ENCODE data around the gene ENOX1.

GRCh38 chr13:43266936-43267615, 519.7 kb downstream of the ENOX1 start:
- TF ChIP-seq RELA (CRISPR knock-in tag; IDR thresholded peaks at IDR 0.05; ENCODE audit: borderline replicate concordance) (no peak), STAT6 (CRISPR knock-in tag; conservative IDR thresholded peaks at IDR 0.05; ENCODE audit: low read depth) (no peak), ELF4 (CRISPR knock-in tag; IDR thresholded peaks at IDR 0.05; ENCODE audit: low read depth) (no peak), FOXP4 (CRISPR knock-in tag; IDR thresholded peaks at IDR 0.05) (no peak), CREM (CRISPR knock-in tag; IDR thresholded peaks at IDR 0.05) (no peak), MYBL2 (CRISPR knock-in tag; IDR thresholded peaks at IDR 0.05) (no peak), EMX1 (CRISPR knock-in tag; IDR thresholded peaks at IDR 0.05) (no peak), ZNF121 (CRISPR knock-in tag; IDR thresholded peaks at IDR 0.05) (no peak), ZNF423 (CRISPR knock-in tag; IDR thresholded peaks at IDR 0.05) (no peak)
- TF ChIP-seq, protein P1, sequence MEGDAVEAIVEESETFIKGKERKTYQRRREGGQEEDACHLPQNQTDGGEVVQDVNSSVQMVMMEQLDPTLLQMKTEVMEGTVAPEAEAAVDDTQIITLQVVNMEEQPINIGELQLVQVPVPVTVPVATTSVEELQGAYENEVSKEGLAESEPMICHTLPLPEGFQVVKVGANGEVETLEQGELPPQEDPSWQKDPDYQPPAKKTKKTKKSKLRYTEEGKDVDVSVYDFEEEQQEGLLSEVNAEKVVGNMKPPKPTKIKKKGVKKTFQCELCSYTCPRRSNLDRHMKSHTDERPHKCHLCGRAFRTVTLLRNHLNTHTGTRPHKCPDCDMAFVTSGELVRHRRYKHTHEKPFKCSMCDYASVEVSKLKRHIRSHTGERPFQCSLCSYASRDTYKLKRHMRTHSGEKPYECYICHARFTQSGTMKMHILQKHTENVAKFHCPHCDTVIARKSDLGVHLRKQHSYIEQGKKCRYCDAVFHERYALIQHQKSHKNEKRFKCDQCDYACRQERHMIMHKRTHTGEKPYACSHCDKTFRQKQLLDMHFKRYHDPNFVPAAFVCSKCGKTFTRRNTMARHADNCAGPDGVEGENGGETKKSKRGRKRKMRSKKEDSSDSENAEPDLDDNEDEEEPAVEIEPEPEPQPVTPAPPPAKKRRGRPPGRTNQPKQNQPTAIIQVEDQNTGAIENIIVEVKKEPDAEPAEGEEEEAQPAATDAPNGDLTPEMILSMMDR (IDR thresholded peaks at IDR 0.05) = no peak
- TF ChIP-seq, protein P2, sequence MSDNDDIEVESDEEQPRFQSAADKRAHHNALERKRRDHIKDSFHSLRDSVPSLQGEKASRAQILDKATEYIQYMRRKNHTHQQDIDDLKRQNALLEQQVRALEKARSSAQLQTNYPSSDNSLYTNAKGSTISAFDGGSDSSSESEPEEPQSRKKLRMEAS (CRISPR knock-in tag; IDR thresholded peaks at IDR 0.05) = no peak
- TF ChIP-seq, protein P3, sequence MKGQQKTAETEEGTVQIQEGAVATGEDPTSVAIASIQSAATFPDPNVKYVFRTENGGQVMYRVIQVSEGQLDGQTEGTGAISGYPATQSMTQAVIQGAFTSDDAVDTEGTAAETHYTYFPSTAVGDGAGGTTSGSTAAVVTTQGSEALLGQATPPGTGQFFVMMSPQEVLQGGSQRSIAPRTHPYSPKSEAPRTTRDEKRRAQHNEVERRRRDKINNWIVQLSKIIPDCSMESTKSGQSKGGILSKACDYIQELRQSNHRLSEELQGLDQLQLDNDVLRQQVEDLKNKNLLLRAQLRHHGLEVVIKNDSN (CRISPR knock-in tag; IDR thresholded peaks at IDR 0.05) = no peak
- TF ChIP-seq, protein P4, sequence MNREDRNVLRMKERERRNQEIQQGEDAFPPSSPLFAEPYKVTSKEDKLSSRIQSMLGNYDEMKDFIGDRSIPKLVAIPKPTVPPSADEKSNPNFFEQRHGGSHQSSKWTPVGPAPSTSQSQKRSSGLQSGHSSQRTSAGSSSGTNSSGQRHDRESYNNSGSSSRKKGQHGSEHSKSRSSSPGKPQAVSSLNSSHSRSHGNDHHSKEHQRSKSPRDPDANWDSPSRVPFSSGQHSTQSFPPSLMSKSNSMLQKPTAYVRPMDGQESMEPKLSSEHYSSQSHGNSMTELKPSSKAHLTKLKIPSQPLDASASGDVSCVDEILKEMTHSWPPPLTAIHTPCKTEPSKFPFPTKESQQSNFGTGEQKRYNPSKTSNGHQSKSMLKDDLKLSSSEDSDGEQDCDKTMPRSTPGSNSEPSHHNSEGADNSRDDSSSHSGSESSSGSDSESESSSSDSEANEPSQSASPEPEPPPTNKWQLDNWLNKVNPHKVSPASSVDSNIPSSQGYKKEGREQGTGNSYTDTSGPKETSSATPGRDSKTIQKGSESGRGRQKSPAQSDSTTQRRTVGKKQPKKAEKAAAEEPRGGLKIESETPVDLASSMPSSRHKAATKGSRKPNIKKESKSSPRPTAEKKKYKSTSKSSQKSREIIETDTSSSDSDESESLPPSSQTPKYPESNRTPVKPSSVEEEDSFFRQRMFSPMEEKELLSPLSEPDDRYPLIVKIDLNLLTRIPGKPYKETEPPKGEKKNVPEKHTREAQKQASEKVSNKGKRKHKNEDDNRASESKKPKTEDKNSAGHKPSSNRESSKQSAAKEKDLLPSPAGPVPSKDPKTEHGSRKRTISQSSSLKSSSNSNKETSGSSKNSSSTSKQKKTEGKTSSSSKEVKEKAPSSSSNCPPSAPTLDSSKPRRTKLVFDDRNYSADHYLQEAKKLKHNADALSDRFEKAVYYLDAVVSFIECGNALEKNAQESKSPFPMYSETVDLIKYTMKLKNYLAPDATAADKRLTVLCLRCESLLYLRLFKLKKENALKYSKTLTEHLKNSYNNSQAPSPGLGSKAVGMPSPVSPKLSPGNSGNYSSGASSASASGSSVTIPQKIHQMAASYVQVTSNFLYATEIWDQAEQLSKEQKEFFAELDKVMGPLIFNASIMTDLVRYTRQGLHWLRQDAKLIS (CRISPR knock-in tag; IDR thresholded peaks at IDR 0.05; ENCODE audit: borderline replicate concordance) = no peak
